ENCODE measurements around the gene AP1S3.

Gene AP1S3

DNA sequence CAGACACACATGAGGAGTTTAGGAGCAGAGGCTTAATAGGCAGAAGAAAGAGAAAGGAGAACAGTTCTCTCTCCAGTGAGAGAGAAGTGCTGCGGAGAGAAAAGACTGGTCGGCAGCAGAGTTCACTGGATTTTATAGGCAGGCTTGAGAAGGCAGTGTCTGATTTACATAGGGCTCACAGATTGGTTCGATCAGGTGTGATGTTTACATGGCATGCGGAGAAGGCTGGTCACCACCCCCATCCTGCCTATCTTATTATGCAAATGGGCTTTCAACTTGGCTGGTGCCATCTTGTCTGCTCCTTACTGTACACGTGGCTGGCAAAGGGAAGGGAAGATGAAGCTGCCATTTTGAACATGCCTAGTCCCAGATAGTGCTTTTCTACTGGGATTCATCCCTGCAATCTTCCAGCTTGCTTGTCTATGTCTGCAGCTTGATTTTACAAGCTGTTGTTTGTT, 113.4 kb downstream of the AP1S3 start:
- peak overlapping the region; percentile 69 for H3K9ac ChIP-seq (ENCODE audit: low read depth, low read length)
- H3K4me1 ChIP-seq (ENCODE audit: control insufficient read depth, insufficient read depth, low read length), result peaks cover 32% of the 10 kb centered on the region
- peaks cover 4% of the 10 kb centered on the region; the same call in 1 of the 2 replicates for H3K36me3 ChIP-seq (ENCODE audit: control insufficient read depth, insufficient read depth, low read length)
- H3K4me3 ChIP-seq (ENCODE audit: low read depth, low read length), result peak overlapping the region; percentile 55
- no peaks in the 10 kb centered on the region for H3K27me3 ChIP-seq (ENCODE audit: control insufficient read depth, insufficient read depth, low read length)
- H3K9me3 ChIP-seq (ENCODE audit: control insufficient read depth, insufficient read depth, low read length), result no peaks in the 10 kb centered on the region
- H3K27ac ChIP-seq (ENCODE audit: low read depth, low read length), result peak overlapping the region; percentile 93

DNA sequence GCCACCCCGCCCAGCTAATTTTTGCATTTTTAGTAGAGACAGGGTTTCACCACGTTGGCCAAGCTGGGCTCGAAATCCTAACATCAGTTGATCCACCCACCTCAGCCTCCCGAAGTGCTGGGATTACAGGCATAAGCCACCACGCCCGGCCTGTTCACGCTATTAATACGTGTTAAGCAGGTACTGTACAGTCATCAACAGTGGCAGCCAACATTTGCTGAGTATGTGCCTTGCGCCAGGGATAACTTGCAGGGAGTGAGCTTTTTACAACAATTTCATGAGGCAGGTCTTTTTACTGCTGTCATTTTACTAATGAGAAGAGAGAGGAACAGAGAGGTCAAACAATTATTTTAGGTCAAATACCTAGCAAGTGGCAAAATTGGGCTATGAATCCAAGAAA, 115.2 kb downstream of the AP1S3 start:
- Histone ChIP-seq H3K27me3 (ENCODE audit: control insufficient read depth, insufficient read depth, low read length) (no peaks in the 10 kb centered on the region), H3K9ac (ENCODE audit: low read depth, low read length) (no peak overlapping the region), H3K36me3 (ENCODE audit: control insufficient read depth, insufficient read depth, low read length) (peaks cover 11% of the 10 kb centered on the region; the same call in 1 of the 2 replicates), H3K4me1 (ENCODE audit: control insufficient read depth, insufficient read depth, low read length) (peaks cover 30% of the 10 kb centered on the region), H3K27ac (ENCODE audit: low read depth, low read length) (no peak overlapping the region), H3K9me3 (ENCODE audit: control insufficient read depth, insufficient read depth, low read length) (no peaks in the 10 kb centered on the region), H3K4me3 (ENCODE audit: low read depth, low read length) (peak overlapping the region; percentile 52; the same call in 1 of the 2 replicates)

DNA sequence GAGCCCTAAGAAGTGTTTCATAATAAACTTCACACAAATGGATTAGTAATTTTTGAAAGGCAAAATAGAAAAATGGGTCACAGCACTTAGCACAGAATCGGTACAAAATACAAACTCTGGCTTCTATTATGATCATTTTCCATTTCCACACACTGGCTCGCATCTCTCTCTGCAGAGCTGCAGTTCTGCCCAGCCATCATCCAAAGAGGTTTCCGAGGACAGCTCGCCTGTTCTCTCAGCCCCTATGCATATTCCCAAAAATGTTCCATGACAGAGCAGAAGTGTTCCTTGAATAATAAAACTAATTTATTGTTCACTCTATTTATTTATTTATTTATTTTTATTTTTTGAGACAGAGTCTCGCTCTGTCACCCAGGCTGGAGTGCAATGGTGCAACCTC, 115.6 kb downstream of the AP1S3 start:
- no peak overlapping the region for H3K27ac ChIP-seq (ENCODE audit: low read depth, low read length)
- H3K4me1 ChIP-seq (ENCODE audit: control insufficient read depth, insufficient read depth, low read length), result peaks cover 25% of the 10 kb centered on the region
- H3K9me3 ChIP-seq (ENCODE audit: control insufficient read depth, insufficient read depth, low read length), result peaks cover 1% of the 10 kb centered on the region; the same call in 1 of the 2 replicates
- H3K36me3 ChIP-seq (ENCODE audit: control insufficient read depth, insufficient read depth, low read length), result peaks cover 11% of the 10 kb centered on the region; the same call in 1 of the 2 replicates
- H3K9ac ChIP-seq (ENCODE audit: low read depth, low read length), result no peak overlapping the region
- no peak overlapping the region for H3K4me3 ChIP-seq (ENCODE audit: low read depth, low read length)
- H3K27me3 ChIP-seq (ENCODE audit: control insufficient read depth, insufficient read depth, low read length), result no peaks in the 10 kb centered on the region

DNA sequence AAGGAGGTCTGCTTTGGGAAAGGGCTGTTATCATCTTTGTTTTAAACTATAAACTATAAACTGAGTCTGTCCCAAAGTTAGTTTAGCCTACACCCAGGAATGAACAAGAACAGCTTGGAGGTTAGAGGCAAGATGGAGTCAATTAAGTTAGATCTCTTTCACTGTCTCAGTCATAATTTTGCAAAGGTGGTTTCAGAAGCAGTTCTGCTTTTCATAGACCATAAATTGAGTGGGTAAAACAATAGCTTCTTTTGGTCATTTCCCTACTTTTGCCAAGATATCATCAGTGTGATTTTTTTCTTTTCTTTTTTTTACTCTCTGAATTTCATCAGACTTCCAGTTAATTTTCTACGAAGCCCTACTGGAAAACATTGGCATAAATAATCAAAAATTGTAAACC, 117.0 kb downstream of the AP1S3 start:
- Histone ChIP-seq H3K36me3 (ENCODE audit: control insufficient read depth, insufficient read depth, low read length) (peaks cover 11% of the 10 kb centered on the region; the same call in 1 of the 2 replicates), H3K27ac (ENCODE audit: low read depth, low read length) (no peak overlapping the region), H3K4me1 (ENCODE audit: control insufficient read depth, insufficient read depth, low read length) (peaks cover 13% of the 10 kb centered on the region), H3K27me3 (ENCODE audit: control insufficient read depth, insufficient read depth, low read length) (no peaks in the 10 kb centered on the region), H3K9me3 (ENCODE audit: control insufficient read depth, insufficient read depth, low read length) (peaks cover 4% of the 10 kb centered on the region; the same call in 1 of the 2 replicates), H3K4me3 (ENCODE audit: low read depth, low read length) (no peak overlapping the region), H3K9ac (ENCODE audit: low read depth, low read length) (no peak overlapping the region)

DNA sequence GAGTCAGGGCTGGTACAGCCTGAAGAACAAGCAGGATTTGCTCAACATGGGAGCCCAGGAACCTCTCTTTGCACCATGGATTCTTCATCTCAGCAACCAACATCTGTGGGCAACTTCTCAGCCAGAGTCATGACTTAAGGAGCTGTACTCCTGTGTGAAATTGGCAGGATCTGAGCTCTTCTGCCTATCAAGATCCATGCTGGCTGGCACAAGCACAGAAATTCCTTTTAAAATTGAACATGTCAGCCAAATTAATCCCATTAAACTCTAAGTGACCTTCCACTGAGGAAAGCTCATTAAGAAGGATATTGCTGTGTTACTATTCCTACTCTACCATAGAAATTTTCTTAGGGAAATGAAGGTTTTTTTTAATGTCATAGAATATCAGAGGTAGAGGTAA, 124.7 kb downstream of the AP1S3 start:
- Histone ChIP-seq H3K27me3 (ENCODE audit: control insufficient read depth, insufficient read depth, low read length) (no peaks in the 10 kb centered on the region), H3K27ac (ENCODE audit: low read depth, low read length) (no peak overlapping the region), H3K4me1 (ENCODE audit: control insufficient read depth, insufficient read depth, low read length) (no peaks in the 10 kb centered on the region)

DNA sequence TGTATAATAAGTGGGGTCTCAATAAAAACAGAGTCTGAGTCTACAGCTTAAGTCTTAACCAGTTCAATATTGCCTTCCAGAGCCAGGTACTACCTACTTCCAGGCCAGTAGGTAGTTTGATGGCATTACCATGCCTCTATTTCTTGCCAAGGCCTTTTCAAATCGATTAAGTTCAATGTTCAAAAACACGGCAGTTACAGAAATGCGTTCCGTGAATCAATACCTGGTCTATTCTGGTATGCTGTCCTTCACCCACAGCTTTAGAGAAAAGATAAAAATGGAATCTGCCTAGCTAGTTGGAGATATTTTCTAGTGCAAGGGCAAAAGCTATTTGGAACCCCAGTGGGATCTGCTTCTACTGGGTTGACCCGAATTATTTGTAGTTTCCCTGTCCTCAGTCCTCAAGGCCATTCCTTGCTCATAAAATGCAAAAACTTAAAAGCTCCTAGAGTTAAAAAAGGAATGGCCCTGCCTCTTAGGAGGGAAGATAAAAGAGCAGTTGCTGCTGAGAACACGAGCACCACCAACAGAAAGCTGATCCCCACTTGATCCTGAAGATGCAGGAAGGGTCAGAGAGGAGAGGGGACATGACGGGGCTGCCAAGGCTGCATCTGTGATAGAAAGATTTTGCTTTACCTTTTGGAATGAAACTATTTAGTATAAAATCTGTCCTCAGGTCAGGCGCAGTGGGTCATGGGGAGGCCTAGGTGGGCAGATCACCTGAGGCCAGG, 125.6 kb downstream of the AP1S3 start:
- Histone ChIP-seq H3K4me1 (ENCODE audit: control insufficient read depth, insufficient read depth, low read length) (no peaks in the 10 kb centered on the region), H3K36me3 (ENCODE audit: control insufficient read depth, insufficient read depth, low read length) (peaks cover 8% of the 10 kb centered on the region; the same call in 1 of the 2 replicates), H3K27ac (ENCODE audit: low read depth, low read length) (no peak overlapping the region), H3K4me3 (ENCODE audit: low read depth, low read length) (no peak overlapping the region), H3K27me3 (ENCODE audit: control insufficient read depth, insufficient read depth, low read length) (no peaks in the 10 kb centered on the region), H3K9ac (ENCODE audit: low read depth, low read length) (no peak overlapping the region), H3K9me3 (ENCODE audit: control insufficient read depth, insufficient read depth, low read length) (peaks cover 3% of the 10 kb centered on the region; the same call in 1 of the 2 replicates)

More for the DNA sequence above, 124.7 kb downstream of the AP1S3 start:
- H3K9ac ChIP-seq (ENCODE audit: low read depth, low read length), result no peak overlapping the region
- peaks cover 7% of the 10 kb centered on the region; the same call in 1 of the 2 replicates for H3K36me3 ChIP-seq (ENCODE audit: control insufficient read depth, insufficient read depth, low read length)
- peaks cover 4% of the 10 kb centered on the region; the same call in 1 of the 2 replicates for H3K9me3 ChIP-seq (ENCODE audit: control insufficient read depth, insufficient read depth, low read length)
- no peak overlapping the region for H3K4me3 ChIP-seq (ENCODE audit: low read depth, low read length)
